KMS-11 (cell line): ENCODE results near the gene KLF17.

Experiments
- H2AFZ ChIP-seq: fragments of 200-600 bp; sonication (generic); 2 replicates; pipeline ENCODE4 v1.6.1; 2016; ENCODE audit warnings: antibody characterized with exemption, mixed run types, low read depth
- H3K27ac ChIP-seq: fragments of 200-600 bp; sonication (generic); 2 replicates; pipeline ENCODE4 v1.6.1; 2016; ENCODE audit warnings: mild to moderate bottlenecking, mixed run types
- H3K27me3 ChIP-seq: fragments of 200-600 bp; sonication (generic); 2 replicates; pipeline ENCODE4 v1.6.1; 2017; ENCODE audit warnings: mild to moderate bottlenecking, low read depth, mixed run types, moderate library complexity; ENCODE audit not compliant: insufficient read depth
- H3K36me3 ChIP-seq: fragments of 200-600 bp; sonication (generic); 2 replicates; pipeline ENCODE4 v1.6.1; 2017; ENCODE audit warnings: mild to moderate bottlenecking, mixed run types; ENCODE audit not compliant: insufficient read depth
- H3K4me1 ChIP-seq: fragments of 200-600 bp; sonication (generic); 2 replicates; pipeline ENCODE4 v1.6.1; 2016; ENCODE audit warnings: mild to moderate bottlenecking, low read depth, mixed run types; ENCODE audit not compliant: poor library complexity, severe bottlenecking
- H3K4me2 ChIP-seq: fragments of 200-600 bp; sonication (generic); 2 replicates; pipeline ENCODE4 v1.7.0; 2016; ENCODE audit warnings: mild to moderate bottlenecking, mixed run types
- H3K4me3 ChIP-seq: fragments of 200-600 bp; sonication (generic); IDR thresholded peaks from 2 replicates; pipeline ENCODE4 v1.6.1; 2017; ENCODE audit warnings: low read depth, low read length, mixed read lengths; ENCODE audit not compliant: insufficient read depth
- H3K79me2 ChIP-seq: fragments of 200-600 bp; sonication (generic); 2 replicates; pipeline ENCODE4 v1.6.1; 2016; ENCODE audit warnings: low read depth, mixed run types; ENCODE audit not compliant: insufficient read depth
- H3K9ac ChIP-seq: fragments of 200-600 bp; sonication (generic); 2 replicates; pipeline ENCODE4 v1.6.1; 2016; ENCODE audit warnings: mild to moderate bottlenecking, mixed run types
- H4K20me1 ChIP-seq: fragments of 200-600 bp; sonication (generic); 2 replicates; pipeline ENCODE4 v1.6.1; 2016; ENCODE audit warnings: mild to moderate bottlenecking, mixed run types; ENCODE audit not compliant: insufficient read depth
- TF ChIP-seq, protein P1 (sequence below): fragments of 200-600 bp; sonication (generic); conservative IDR thresholded peaks from 2 replicates; pipeline ENCODE4 v1.6.1; 2017; ENCODE audit warnings: low read depth, mild to moderate bottlenecking, antibody characterized with exemption, low read length, moderate library complexity, mixed read lengths

The KLF17 gene

DNA sequence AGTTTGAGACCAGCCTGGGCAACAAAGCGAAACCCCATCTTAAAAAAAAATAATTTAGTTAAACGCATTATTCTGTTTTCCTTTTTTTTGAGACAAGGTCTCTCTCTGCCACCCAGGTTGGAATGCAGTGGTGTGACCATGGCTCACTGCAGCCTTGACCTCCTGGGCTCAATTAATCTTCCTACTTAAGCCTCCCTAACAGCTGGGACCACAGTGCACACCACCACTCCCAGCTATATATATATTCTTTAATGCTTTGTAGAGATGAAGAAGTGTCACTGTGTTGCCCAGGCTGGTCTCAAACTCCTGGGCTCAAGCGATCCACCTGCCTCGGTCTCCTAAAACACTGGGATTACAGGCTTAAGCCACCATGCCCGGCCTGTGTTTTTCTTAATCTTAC, 7.7 kb upstream of the KLF17 start:
- Histone ChIP-seq H3K27ac (no peak overlapping the region), H3K27me3 (no peaks in the 10 kb centered on the region), H3K9ac (no peak overlapping the region), H3K4me2 (no peak overlapping the region), H3K4me1 (peaks cover 15% of the 10 kb centered on the region), H3K4me3 (no peak overlapping the region), H3K79me2 (no peaks in the 10 kb centered on the region), H4K20me1 (no peaks in the 10 kb centered on the region), H2AFZ (no peak overlapping the region), H3K36me3 (no peaks in the 10 kb centered on the region)
- TF ChIP-seq, protein P1, sequence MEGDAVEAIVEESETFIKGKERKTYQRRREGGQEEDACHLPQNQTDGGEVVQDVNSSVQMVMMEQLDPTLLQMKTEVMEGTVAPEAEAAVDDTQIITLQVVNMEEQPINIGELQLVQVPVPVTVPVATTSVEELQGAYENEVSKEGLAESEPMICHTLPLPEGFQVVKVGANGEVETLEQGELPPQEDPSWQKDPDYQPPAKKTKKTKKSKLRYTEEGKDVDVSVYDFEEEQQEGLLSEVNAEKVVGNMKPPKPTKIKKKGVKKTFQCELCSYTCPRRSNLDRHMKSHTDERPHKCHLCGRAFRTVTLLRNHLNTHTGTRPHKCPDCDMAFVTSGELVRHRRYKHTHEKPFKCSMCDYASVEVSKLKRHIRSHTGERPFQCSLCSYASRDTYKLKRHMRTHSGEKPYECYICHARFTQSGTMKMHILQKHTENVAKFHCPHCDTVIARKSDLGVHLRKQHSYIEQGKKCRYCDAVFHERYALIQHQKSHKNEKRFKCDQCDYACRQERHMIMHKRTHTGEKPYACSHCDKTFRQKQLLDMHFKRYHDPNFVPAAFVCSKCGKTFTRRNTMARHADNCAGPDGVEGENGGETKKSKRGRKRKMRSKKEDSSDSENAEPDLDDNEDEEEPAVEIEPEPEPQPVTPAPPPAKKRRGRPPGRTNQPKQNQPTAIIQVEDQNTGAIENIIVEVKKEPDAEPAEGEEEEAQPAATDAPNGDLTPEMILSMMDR = no peak

DNA sequence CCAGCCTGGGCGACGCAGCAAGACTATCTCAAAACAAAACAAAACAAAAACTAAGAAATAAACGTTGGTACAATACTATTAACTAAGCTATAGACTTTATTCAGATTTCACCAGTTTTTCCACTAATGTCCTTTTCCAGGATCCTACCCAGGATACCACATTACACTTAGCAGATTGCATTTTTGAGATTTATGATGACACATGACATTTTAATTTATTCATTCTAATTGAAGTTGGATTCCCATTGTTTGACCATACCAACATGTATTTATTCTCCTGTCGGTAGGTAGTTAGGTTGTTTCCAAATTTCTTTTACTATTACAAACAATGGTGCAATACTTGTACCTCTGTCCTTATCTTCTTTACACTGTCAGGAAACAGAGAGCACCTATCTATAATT, 6.8 kb upstream of the KLF17 start:
- no peak overlapping the region for H3K4me3 ChIP-seq
- no peak overlapping the region for H3K4me2 ChIP-seq
- TF ChIP-seq, protein P1 = no peak
- H3K27ac ChIP-seq = no peak overlapping the region
- H3K79me2 ChIP-seq = no peaks in the 10 kb centered on the region
- H3K4me1 ChIP-seq = peaks cover 15% of the 10 kb centered on the region
- no peak overlapping the region for H3K9ac ChIP-seq
- H3K27me3 ChIP-seq = no peaks in the 10 kb centered on the region
- no peaks in the 10 kb centered on the region for H3K36me3 ChIP-seq
- H2AFZ ChIP-seq = no peak overlapping the region
- H4K20me1 ChIP-seq = no peaks in the 10 kb centered on the region

DNA sequence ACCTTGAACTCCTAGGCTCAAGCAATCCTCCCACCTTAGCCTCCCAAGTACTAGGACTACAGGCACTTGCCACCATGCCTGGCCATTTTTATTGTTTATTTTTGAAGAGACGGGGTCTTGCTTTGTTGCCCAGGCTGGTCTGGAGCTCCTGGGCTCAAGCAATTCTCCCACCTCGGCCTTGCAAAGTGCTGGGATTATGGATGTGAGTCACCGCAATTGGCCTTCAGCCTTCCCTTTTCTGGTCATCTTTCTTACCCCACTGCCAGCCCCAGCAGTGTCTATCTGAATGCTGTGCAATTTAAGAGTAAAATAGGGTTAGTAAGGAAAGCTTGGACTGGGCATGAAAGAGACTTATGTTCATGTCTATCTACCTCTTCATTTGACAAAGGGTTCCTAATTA, 6.1 kb upstream of the KLF17 start:
- Histone ChIP-seq H3K79me2 (no peaks in the 10 kb centered on the region), H3K4me3 (no peak overlapping the region), H3K27me3 (no peaks in the 10 kb centered on the region), H2AFZ (no peak overlapping the region), H3K4me2 (no peak overlapping the region), H4K20me1 (no peaks in the 10 kb centered on the region), H3K9ac (no peak overlapping the region), H3K36me3 (no peaks in the 10 kb centered on the region), H3K27ac (no peak overlapping the region), H3K4me1 (peaks cover 15% of the 10 kb centered on the region)
- TF ChIP-seq, protein P1 = no peak

DNA sequence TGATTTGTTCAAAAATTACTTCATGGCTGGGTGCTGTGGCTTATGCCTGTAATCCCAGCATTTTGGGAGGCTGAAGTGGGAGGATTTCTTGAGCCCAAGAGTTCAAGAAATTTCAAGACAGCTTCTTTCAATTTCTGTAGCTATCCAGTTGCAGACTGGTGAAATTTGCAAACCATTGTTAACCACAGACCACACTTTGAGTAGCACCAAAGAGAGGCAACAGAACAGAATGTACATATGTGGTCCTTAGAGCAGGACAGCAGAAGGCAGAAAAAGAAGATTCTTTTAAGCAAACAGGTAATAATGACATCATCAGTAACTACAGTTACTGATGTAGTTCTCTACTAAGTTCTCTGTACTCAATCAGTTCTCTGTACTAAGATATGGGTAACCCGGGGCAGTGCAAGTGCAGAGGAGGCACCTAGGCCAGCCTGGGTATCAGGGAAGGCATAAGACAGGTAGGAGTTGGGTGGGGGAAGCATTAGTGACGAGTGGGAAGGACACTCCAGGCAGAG, 5.5 kb upstream of the KLF17 start:
- H4K20me1 ChIP-seq = no peaks in the 10 kb centered on the region
- H3K4me3 ChIP-seq = no peak overlapping the region
- H2AFZ ChIP-seq = no peak overlapping the region
- TF ChIP-seq, protein P1 = no peak
- no peak overlapping the region for H3K27ac ChIP-seq
- no peaks in the 10 kb centered on the region for H3K27me3 ChIP-seq
- peaks cover 15% of the 10 kb centered on the region for H3K4me1 ChIP-seq
- no peak overlapping the region for H3K4me2 ChIP-seq
- no peaks in the 10 kb centered on the region for H3K36me3 ChIP-seq
- no peak overlapping the region for H3K9ac ChIP-seq
- H3K79me2 ChIP-seq = no peaks in the 10 kb centered on the region
